ENCODE measurements around the gene NCR3LG1.

NCR3LG1 gene

DNA sequence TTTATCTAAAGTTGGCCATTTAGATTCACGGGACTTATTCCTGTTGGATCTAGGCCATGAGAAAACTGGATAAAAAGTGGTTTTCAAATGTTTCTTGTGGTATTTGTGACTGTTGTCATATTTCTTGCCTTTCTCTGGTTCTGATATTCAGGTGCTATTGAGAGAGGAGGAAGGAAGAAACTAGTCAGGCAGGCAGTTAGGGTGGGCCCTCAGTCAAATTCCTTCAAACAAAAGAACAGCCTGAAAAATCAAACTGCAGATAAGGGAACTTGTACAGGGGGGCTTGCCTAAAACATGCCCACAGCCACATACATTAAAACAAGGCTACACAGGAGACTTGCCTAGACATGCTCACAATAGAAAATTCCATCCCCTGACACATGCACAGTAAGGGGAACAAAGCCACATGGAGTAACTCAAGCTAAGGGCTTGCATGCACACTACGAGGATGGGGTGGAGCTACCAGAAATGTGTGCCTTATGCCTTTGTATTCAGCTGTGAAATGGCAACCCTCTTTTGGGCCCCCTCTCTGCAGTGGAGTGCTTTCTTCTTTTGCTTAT is 18.2 kb downstream of the NCR3LG1 start:
- Histone ChIP-seq H3K9me3 (ENCODE audit: low read length) (peaks cover 55% of the 10 kb centered on the region), H3K4me3 (ENCODE audit: low read depth, low read length, poor library complexity, severe bottlenecking) (no peak overlapping the region), H3K27ac (ENCODE audit: low read depth, low read length, poor library complexity, severe bottlenecking) (no peak overlapping the region), H3K9me2 (ENCODE audit: low read depth, low read length) (no peaks in the 10 kb centered on the region), H3F3A (ENCODE audit: insufficient read depth, low read length) (no peaks in the 10 kb centered on the region), H3K9ac (ENCODE audit: low read length) (no peak overlapping the region), H3K27me3 (ENCODE audit: insufficient read depth, low read length) (no peaks in the 10 kb centered on the region), H3K36me3 (ENCODE audit: insufficient read depth, low read length) (peaks cover 100% of the 10 kb centered on the region), H3K79me2 (ENCODE audit: insufficient read depth, low read length) (peaks cover 8% of the 10 kb centered on the region), H3K4me2 (ENCODE audit: low read length) (no peak overlapping the region), H4K20me1 (ENCODE audit: insufficient read depth, low read length) (no peaks in the 10 kb centered on the region), H3K4me1 (ENCODE audit: insufficient read depth, low read length, severe bottlenecking) (no peaks in the 10 kb centered on the region), H2AFZ (ENCODE audit: low read length) (no peak overlapping the region)
- TF ChIP-seq, protein P1, sequence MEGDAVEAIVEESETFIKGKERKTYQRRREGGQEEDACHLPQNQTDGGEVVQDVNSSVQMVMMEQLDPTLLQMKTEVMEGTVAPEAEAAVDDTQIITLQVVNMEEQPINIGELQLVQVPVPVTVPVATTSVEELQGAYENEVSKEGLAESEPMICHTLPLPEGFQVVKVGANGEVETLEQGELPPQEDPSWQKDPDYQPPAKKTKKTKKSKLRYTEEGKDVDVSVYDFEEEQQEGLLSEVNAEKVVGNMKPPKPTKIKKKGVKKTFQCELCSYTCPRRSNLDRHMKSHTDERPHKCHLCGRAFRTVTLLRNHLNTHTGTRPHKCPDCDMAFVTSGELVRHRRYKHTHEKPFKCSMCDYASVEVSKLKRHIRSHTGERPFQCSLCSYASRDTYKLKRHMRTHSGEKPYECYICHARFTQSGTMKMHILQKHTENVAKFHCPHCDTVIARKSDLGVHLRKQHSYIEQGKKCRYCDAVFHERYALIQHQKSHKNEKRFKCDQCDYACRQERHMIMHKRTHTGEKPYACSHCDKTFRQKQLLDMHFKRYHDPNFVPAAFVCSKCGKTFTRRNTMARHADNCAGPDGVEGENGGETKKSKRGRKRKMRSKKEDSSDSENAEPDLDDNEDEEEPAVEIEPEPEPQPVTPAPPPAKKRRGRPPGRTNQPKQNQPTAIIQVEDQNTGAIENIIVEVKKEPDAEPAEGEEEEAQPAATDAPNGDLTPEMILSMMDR (IDR thresholded peaks at IDR 0.05; ENCODE audit: low read length), result no peak
- TF ChIP-seq EZH2 (IDR thresholded peaks at IDR 0.05; ENCODE audit: borderline replicate concordance, low read length), result no peak

DNA sequence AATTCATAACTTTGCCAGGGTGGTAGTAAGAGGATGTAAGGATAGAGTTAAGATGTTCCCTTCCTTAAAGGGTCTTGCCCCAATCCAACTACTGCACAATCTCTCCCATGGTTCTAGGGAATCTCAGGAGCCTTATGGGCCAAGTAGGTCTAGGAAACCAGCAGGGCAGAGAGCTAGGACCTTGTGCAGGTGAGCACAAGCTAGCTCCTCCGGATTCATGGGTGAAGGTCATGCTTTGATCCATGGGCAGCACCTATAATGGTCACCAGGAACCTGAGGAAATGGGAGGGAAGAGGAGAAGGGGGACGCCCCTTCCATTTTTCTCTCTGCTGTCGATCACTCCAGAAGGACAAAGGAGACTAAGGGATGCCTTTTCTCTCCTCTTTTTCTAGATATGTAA is 20.0 kb downstream of the NCR3LG1 start:
- no peaks in the 10 kb centered on the region for H3K27me3 ChIP-seq (ENCODE audit: insufficient read depth, low read length)
- H4K20me1 ChIP-seq (ENCODE audit: insufficient read depth, low read length), result no peaks in the 10 kb centered on the region
- no peaks in the 10 kb centered on the region for H3K9me2 ChIP-seq (ENCODE audit: low read depth, low read length)
- no peaks in the 10 kb centered on the region for H3F3A ChIP-seq (ENCODE audit: insufficient read depth, low read length)
- H2AFZ ChIP-seq (ENCODE audit: low read length), result no peak overlapping the region
- no peaks in the 10 kb centered on the region for H3K79me2 ChIP-seq (ENCODE audit: insufficient read depth, low read length)
- H3K27ac ChIP-seq (ENCODE audit: low read depth, low read length, poor library complexity, severe bottlenecking), result no peak overlapping the region
- peaks cover 60% of the 10 kb centered on the region for H3K9me3 ChIP-seq (ENCODE audit: low read length)
- H3K4me2 ChIP-seq (ENCODE audit: low read length), result no peak overlapping the region
- H3K36me3 ChIP-seq (ENCODE audit: insufficient read depth, low read length), result peaks cover 100% of the 10 kb centered on the region
- H3K4me1 ChIP-seq (ENCODE audit: insufficient read depth, low read length, severe bottlenecking), result no peaks in the 10 kb centered on the region
- TF ChIP-seq, protein P1 (IDR thresholded peaks at IDR 0.05; ENCODE audit: low read length), result no peak
- no peak for TF ChIP-seq EZH2 (IDR thresholded peaks at IDR 0.05; ENCODE audit: borderline replicate concordance, low read length)
- H3K9ac ChIP-seq (ENCODE audit: low read length), result no peak overlapping the region
- H3K4me3 ChIP-seq (ENCODE audit: low read depth, low read length, poor library complexity, severe bottlenecking), result no peak overlapping the region

DNA sequence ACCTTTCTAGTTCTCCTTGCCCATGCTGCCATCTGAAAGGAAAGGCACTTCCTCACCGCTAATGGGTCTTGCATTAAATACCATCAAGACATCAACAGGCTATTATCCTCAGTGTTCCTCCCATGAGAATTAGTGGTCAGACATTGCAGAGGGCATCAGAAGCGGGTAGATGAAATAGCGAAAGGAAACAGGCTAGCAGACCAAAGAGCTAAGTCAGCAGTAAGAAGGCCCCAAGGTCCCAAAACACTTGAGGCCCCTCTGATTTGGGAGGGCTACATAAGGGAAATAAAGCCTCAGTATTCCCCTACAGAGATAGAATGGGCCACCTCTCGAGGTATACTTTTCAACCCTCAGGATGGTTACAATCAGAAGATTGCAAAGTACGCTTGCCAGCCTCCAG is 23.9 kb downstream of the NCR3LG1 start:
- peaks cover 99% of the 10 kb centered on the region for H3K36me3 ChIP-seq (ENCODE audit: insufficient read depth, low read length)
- TF ChIP-seq, protein P1 (IDR thresholded peaks at IDR 0.05; ENCODE audit: low read length), result no peak
- TF ChIP-seq EZH2 (IDR thresholded peaks at IDR 0.05; ENCODE audit: borderline replicate concordance, low read length), result no peak
- H3K4me3 ChIP-seq (ENCODE audit: low read depth, low read length, poor library complexity, severe bottlenecking), result no peak overlapping the region
- no peaks in the 10 kb centered on the region for H3K27me3 ChIP-seq (ENCODE audit: insufficient read depth, low read length)
- H3K79me2 ChIP-seq (ENCODE audit: insufficient read depth, low read length), result no peaks in the 10 kb centered on the region
- H3F3A ChIP-seq (ENCODE audit: insufficient read depth, low read length), result no peaks in the 10 kb centered on the region
- H3K9me2 ChIP-seq (ENCODE audit: low read depth, low read length), result no peaks in the 10 kb centered on the region
- no peaks in the 10 kb centered on the region for H4K20me1 ChIP-seq (ENCODE audit: insufficient read depth, low read length)
- H3K27ac ChIP-seq (ENCODE audit: low read depth, low read length, poor library complexity, severe bottlenecking), result no peak overlapping the region
- no peak overlapping the region for H3K4me2 ChIP-seq (ENCODE audit: low read length)
- no peak overlapping the region for H3K9ac ChIP-seq (ENCODE audit: low read length)
- H2AFZ ChIP-seq (ENCODE audit: low read length), result no peak overlapping the region
- H3K4me1 ChIP-seq (ENCODE audit: insufficient read depth, low read length, severe bottlenecking), result no peaks in the 10 kb centered on the region
- H3K9me3 ChIP-seq (ENCODE audit: low read length), result peaks cover 37% of the 10 kb centered on the region

All from OCI-LY1 (cell line).